Measurements from ENCODE around the gene NAV2. TPM values are rescaled to one million over a fixed set of nuclear protein-coding genes. Genes with fewer than 3 reads are reported as not detected.

NAV2 gene
- total RNA-seq, 1 experiment from 2014 or later = 139 TPM

GRCh38 chr11:20158597-20159257 lies 446.1 kb downstream of the NAV2 start:
- TF ChIP-seq CTCF (IDR thresholded peaks at IDR 0.05; ENCODE audit: unreplicated experiment) = no peak
- H3K36me3 Mint-ChIP-seq (ENCODE audit: insufficient read depth, unreplicated experiment) = peaks cover 7% of the 10 kb centered on the region
- no TSS peak for BruUV-seq (replicated peaks)
- peak; percentile 54 for DNase-seq (ENCODE audit: unreplicated experiment)
- no peak overlapping the region for H3K27ac Mint-ChIP-seq (ENCODE audit: low read depth, unreplicated experiment)
- H3K4me3 Mint-ChIP-seq (ENCODE audit: unreplicated experiment) = no peak overlapping the region
- ChIA-PET POLR2A (interaction anchor here (1.0 kb wide), 1 partner anchor 9 kb away, joined by 3 read pairs; no protein-coding TSS in a partner anchor), CTCF (interaction anchor here (0.6 kb wide), 1 partner anchor 19 kb away, joined by 5 read pairs; no protein-coding TSS in a partner anchor)
- peaks cover 92% of the 10 kb centered on the region for H3K27me3 Mint-ChIP-seq (ENCODE audit: insufficient read depth, unreplicated experiment)
- peaks cover 4% of the 10 kb centered on the region for H3K4me1 Mint-ChIP-seq (ENCODE audit: insufficient read depth, unreplicated experiment)
- H3K9me3 Mint-ChIP-seq (ENCODE audit: unreplicated experiment) = no peaks in the 10 kb centered on the region
- intact Hi-C loops (cut with micrococcal nuclease) = no loop called here

- DNase-seq (ENCODE audit: unreplicated experiment) = no peak
- no TSS peak for BruUV-seq (replicated peaks)
- no peak for TF ChIP-seq CTCF (IDR thresholded peaks at IDR 0.05; ENCODE audit: unreplicated experiment)
- intact Hi-C loops (cut with micrococcal nuclease) = no loop called here
- H3K4me3 Mint-ChIP-seq (ENCODE audit: unreplicated experiment) = no peak overlapping the region
- peaks cover 4% of the 10 kb centered on the region for H3K4me1 Mint-ChIP-seq (ENCODE audit: insufficient read depth, unreplicated experiment)
- H3K27me3 Mint-ChIP-seq (ENCODE audit: insufficient read depth, unreplicated experiment) = peaks cover 97% of the 10 kb centered on the region
- no peaks in the 10 kb centered on the region for H3K9me3 Mint-ChIP-seq (ENCODE audit: unreplicated experiment)
- ChIA-PET POLR2A (interaction anchor here (0.6 to 0.8 kb wide), 2 partner anchors 13 to 32 kb away, joined by 3 read pairs; no protein-coding TSS in a partner anchor), CTCF (interaction anchor here (0.6 to 1.0 kb wide), 2 partner anchors 199 to 999 kb away, joined by 3 to 4 read pairs; no protein-coding TSS in a partner anchor)
- H3K36me3 Mint-ChIP-seq (ENCODE audit: insufficient read depth, unreplicated experiment) = peaks cover 7% of the 10 kb centered on the region
- H3K27ac Mint-ChIP-seq (ENCODE audit: low read depth, unreplicated experiment) = no peak overlapping the region
These were observed 447.1 kb downstream of the NAV2 start for GRCh38 chr11:20159466-20160381.

GRCh38 chr11:20160425-20161229 lies 448.0 kb downstream of the NAV2 start, which contains the start of gene DBX1:
Gene DBX1 (minus strand): TSS chr11:20160475. CDS start chr11:20160324, 151 bp downstream.
- no peak within 1 kb of the TSS for H3K4me3 Mint-ChIP-seq (ENCODE audit: unreplicated experiment)
- intact Hi-C loops (cut with micrococcal nuclease) = no loop called here
- no peak for TF ChIP-seq CTCF (IDR thresholded peaks at IDR 0.05; ENCODE audit: unreplicated experiment)
- DNase-seq (ENCODE audit: unreplicated experiment) = no peak
- H3K9me3 Mint-ChIP-seq (ENCODE audit: unreplicated experiment) = no peaks in the 10 kb centered on the region
- H3K27ac Mint-ChIP-seq (ENCODE audit: low read depth, unreplicated experiment) = no peak within 1 kb of the TSS
- CTCF ChIA-PET = interaction anchor here (0.6 to 1.0 kb wide), 2 partner anchors 198 to 998 kb away, joined by 3 to 4 read pairs; no protein-coding TSS in a partner anchor
- H3K27me3 Mint-ChIP-seq (ENCODE audit: insufficient read depth, unreplicated experiment) = peaks cover 97% of the 10 kb centered on the region
- H3K36me3 Mint-ChIP-seq (ENCODE audit: insufficient read depth, unreplicated experiment) = peaks cover 7% of the 10 kb centered on the region
- POLR2A ChIA-PET = interaction anchor here (0.6 to 0.8 kb wide), 2 partner anchors 12 to 32 kb away, joined by 3 read pairs; no protein-coding TSS in a partner anchor
- H3K4me1 Mint-ChIP-seq (ENCODE audit: insufficient read depth, unreplicated experiment) = peaks cover 4% of the 10 kb centered on the region
- BruUV-seq (replicated peaks) = no TSS peak
